GM18951 (cell line): Measurements from ENCODE around the gene CSTF2T.
"Not testable (repeated sequence)": the region's sequence is repeated elsewhere in the genome, so short reads cannot be mapped to it uniquely, and the experiment has no call there.

Experiments used
- POLR2A ChIP-seq: IDR thresholded peaks from 4 replicates; pipeline ENCODE4 v1.6.1; 2011; ENCODE audit warnings: mild to moderate bottlenecking; ENCODE audit not compliant: insufficient read length, insufficient read depth; ENCODE audit errors: extremely low read depth
- in situ Hi-C: fragments of 300-500 bp; cut with MboI; formaldehyde crosslinking; loops from one replicate; pipeline ENCODE4 v1.12.0; 2022; ENCODE audit warnings: low sequenced_read_pairs, mixed read lengths, inconsistent platforms; ENCODE audit not compliant: unreplicated experiment

CSTF2T gene

GRCh38 chr10:51708609-51709008, 9.2 kb upstream of the CSTF2T start:
- no peak for TF ChIP-seq POLR2A
- in situ Hi-C loops = no loop called here

GRCh38 chr10:51707821-51708424, 8.5 kb upstream of the CSTF2T start:
- TF ChIP-seq POLR2A = no peak
- in situ Hi-C loops = no loop called here

- in situ Hi-C loops = no loop called here
- no peak for TF ChIP-seq POLR2A
These were observed 8.0 kb upstream of the CSTF2T start for GRCh38 chr10:51707392-51707791.

DNA sequence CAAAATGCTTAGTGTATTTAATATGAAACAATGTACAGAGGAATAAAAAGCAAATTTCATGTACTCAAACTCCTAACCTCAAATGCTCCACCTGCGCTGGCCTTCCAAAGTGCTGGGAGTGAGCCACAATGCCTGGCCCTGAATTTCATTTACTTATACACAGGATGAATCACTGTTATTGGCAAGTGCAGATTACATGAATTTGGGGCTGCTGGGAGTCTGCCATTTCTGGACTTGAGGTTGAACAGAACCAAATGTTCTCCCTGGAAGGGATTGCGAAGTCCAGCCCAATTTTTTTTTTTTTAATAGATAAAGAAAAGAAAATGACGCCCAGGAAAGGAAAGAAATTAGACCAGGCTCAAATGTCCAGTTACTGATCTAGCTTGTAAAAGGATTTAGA, 6.8 kb upstream of the CSTF2T start:
- in situ Hi-C loops = no loop called here
- no peak for TF ChIP-seq POLR2A

DNA sequence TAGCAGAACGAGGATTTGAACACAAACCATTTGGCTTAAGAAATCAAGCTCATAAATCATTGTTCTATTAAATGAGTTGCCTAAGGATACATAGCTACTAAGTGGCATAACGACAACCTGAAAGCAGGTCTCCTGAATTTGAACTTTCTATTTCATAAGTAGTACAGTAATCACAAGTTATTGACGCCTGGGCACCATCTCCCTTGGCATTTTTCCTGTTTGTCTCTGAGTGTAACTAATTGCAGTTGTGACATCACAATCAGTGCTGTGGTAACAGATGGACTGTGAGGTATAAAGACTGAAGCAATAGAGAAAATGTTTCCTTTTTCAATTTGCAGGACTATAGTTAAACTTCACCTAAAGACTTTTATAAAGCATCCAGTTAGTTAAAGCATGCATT, 6.4 kb upstream of the CSTF2T start:
- in situ Hi-C loops = no loop called here

DNA sequence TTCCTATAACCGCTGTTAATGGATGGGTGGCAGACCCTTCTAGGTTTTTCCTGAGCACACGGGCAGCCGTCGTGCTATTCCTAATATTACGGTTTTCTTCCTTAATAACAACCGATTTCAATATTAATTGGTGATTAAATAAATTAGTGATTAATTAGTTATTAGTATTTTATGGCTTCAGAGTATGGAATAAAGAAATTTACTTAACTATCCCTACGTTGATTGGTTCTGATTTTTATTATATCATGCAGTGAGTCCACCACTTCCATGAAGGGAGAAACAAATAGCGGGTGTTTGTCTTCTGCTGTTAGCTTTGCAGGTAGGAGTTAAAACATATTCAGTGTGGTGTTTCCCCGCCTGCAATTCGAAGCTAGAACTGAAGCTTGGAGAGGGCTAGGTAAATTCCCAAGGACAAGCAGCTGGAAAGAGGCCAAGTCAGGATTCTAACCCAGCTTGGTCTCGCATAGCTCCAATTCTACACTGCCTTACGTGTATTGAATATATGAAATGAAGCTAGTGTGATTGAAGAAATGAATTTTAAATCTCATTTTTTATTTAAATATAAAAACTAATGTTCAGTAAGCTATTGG, 928 bp upstream of the CSTF2T start:
- in situ Hi-C loops = no loop called here
- no peak for TF ChIP-seq POLR2A

More for the DNA sequence above, 6.4 kb upstream of the CSTF2T start:
- no peak for TF ChIP-seq POLR2A

GRCh38 chr10:51699145-51699474, 285 bp downstream of the CSTF2T start:
- no peak for TF ChIP-seq POLR2A
- in situ Hi-C loops = no loop called here

DNA sequence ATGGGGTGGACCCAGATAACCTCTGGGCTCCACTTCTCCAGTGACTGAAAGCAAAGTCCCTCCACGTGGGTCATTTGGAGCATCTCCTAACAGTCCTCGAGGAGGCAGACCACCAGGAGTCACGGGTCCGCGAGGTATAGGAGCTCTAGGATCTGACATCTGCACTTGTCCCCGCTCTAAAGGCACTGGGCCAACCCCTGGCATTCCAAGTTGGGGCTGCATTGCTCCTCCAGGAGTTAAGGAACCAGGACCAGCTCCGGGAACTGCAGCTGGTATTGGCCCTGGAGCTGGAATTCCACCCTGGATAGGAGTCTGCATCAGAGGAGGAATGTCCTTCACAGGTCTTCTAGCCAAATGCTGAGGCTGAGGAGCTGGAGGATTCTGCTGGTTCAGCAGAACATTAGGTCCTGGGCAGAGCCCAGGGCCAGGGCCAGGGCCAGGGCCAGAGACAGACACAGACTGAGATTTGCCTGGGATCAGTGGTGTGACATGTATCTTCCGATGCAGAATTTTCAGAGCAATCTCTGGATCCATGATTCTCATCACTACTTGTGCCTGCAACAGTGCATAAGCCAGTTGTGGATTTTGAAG, 827 bp downstream of the CSTF2T start:
- in situ Hi-C loops = no loop called here
- TF ChIP-seq POLR2A = no peak

DNA sequence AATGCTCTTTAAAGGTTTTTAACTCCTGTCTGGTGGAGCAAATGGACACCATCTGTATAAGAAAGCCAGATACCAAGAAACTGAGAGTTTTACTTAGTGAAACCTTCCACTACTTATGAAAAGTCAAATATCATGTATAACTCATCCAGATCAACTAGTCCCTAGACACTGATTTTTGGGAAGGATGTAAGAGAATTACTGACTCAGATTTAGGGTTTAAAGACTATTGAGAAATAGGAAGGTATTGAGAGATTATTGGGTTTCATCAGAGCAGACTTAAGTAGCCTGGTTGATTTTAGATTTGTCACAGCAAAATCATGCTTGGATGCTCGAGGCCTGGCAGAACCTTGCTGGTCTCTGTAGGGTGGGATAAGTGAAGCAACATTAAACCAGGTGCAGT, 3.1 kb downstream of the CSTF2T start:
- in situ Hi-C loops = no loop called here
- TF ChIP-seq POLR2A = no peak

DNA sequence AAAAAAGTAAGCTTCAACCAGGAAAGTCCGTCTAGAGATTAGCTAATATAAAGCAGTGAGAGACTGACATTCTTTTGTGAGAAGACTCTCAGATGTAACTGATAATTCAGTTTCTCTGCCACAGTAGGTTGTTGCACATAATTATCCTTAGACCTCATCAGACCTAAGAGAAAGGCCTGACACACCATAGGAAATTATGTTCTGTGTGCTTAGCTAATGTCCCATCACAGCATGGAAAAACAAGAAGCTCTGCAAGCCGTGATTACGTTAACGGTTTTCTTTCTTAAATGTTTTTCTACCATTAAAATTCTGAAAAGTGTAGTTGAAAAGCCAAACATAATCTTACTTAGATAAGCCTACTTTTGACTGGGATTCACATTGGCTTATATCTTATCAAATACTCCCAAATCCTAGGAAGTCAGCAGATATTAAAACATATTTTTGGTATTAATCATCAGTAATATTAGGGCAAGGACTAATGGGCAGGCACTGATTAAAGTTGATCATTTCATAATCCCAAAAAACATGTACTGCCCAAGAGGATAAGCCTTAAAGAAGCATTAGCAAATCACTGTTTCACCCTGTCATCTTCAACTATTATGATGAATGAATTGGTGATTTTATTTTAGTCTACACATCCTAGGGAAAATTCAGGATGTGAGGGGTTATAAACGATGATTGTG, 5.2 kb downstream of the CSTF2T start:
- no peak for TF ChIP-seq POLR2A
- in situ Hi-C loops = no loop called here

GRCh38 chr10:51691135-51691534, 8.3 kb downstream of the CSTF2T start:
- TF ChIP-seq POLR2A = no peak
- in situ Hi-C loops = no loop called here

DNA sequence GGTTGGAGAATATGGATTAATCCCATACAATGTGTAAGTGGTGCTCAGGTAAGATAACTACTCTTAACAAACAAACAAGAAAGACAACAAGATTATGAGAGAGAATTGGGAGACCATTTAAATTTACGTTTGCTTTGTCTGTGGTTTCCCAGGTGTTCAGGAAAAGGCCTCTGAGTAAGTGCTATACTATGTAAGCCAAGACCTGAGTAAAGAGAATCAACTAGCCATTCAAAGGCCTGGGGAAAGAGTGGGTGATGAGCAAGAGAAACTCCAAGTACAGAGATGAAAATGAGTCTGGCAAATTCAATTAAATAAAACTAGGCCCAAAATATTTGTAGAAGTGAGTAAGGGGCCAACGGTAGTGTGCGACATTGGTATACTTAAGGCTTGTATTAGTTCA, 9.9 kb downstream of the CSTF2T start:
- in situ Hi-C loops = no loop called here
- no peak for TF ChIP-seq POLR2A

DNA sequence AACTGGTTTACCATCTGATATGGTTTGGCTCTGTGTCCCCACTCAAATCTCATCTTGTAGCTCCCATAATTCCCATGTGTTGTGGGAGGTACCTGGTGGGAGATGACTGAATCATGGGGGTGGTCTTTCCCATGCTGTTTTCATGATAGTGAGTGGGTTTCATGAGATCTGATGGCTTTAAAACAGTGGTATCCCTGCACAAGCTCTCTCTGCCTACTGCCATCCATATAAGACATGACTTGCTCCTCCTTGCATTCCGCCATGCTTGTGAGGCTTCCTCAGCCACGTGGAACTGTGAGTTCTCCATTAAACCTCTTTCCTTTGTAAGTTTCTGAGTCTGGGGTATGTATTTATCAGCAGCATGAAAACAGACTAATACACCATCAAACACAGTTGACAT, 10.6 kb downstream of the CSTF2T start:
- in situ Hi-C loops = not testable (repeated sequence)

- TF ChIP-seq POLR2A = no peak
- in situ Hi-C loops = no loop called here
These were observed 12.1 kb downstream of the CSTF2T start for GRCh38 chr10:51687296-51687695.
